ENCODE results near the gene KIF1B. TPM values are rescaled to one million over a fixed set of nuclear protein-coding genes. Genes with fewer than 3 reads are reported as not detected.
A peak's percentile ranks its signal among the peaks of the same experiment; 100 is the strongest.

The KIF1B gene
- total and polyA plus RNA-seq, 2 donors = 5.5 to 6.9 TPM

GRCh38 chr1:10280439-10281350, 70.3 kb downstream of the KIF1B start:
- no peaks in the 10 kb centered on the region for H3K27me3 ChIP-seq (ENCODE audit: control insufficient read depth in 2 of 2, insufficient read depth in 1 of 2, low read length in 1 of 2)
- WGBS = 96% methylated on average over 3 of the region's 3 CpGs
- H3K4me1 ChIP-seq (ENCODE audit: control insufficient read depth in 2 of 2, insufficient read depth in 2 of 2, low read length in 2 of 2) = no peaks in the 10 kb centered on the region
- no peak for DNase-seq (ENCODE audit: low read depth in 6 of 9, low spot score in 9 of 9)
- no peaks in the 10 kb centered on the region for H3K9me3 ChIP-seq (ENCODE audit: control insufficient read depth in 2 of 2, insufficient read depth in 1 of 2, low read length in 1 of 2)
- no peak overlapping the region for H3K4me3 ChIP-seq (ENCODE audit: low read length in 2 of 2)
- no peaks in the 10 kb centered on the region for H3K36me3 ChIP-seq (ENCODE audit: control insufficient read depth in 2 of 2, insufficient read depth in 2 of 2, low read length in 1 of 2)
- H3K27ac ChIP-seq (ENCODE audit: low read depth in 1 of 2, low read length in 1 of 2) = no peak overlapping the region

- no peak overlapping the region for H3K4me3 ChIP-seq (ENCODE audit: low read length in 2 of 2)
- H3K9me3 ChIP-seq (ENCODE audit: control insufficient read depth in 2 of 2, insufficient read depth in 1 of 2, low read length in 1 of 2) = no peaks in the 10 kb centered on the region
- H3K27me3 ChIP-seq (ENCODE audit: control insufficient read depth in 2 of 2, insufficient read depth in 1 of 2, low read length in 1 of 2) = no peaks in the 10 kb centered on the region
- no peak overlapping the region for H3K27ac ChIP-seq (ENCODE audit: low read depth in 1 of 2, low read length in 1 of 2)
- DNase-seq (ENCODE audit: low read depth in 6 of 9, low spot score in 9 of 9) = peak in 1 of 9 donors; percentile 2
- H3K36me3 ChIP-seq (ENCODE audit: control insufficient read depth in 2 of 2, insufficient read depth in 2 of 2, low read length in 1 of 2) = no peaks in the 10 kb centered on the region
- no peaks in the 10 kb centered on the region for H3K4me1 ChIP-seq (ENCODE audit: control insufficient read depth in 2 of 2, insufficient read depth in 2 of 2, low read length in 2 of 2)
- 94% methylated on average over 3 of the region's 3 CpGs for whole genome bisulfite sequencing
Measured at GRCh38 chr1:10283318-10283984, 73.1 kb downstream of the KIF1B start.

GRCh38 chr1:10286244-10286643, 75.9 kb downstream of the KIF1B start:
- Histone ChIP-seq H3K4me3 (ENCODE audit: low read length in 2 of 2) (no peak overlapping the region), H3K4me1 (ENCODE audit: control insufficient read depth in 2 of 2, insufficient read depth in 2 of 2, low read length in 2 of 2) (no peaks in the 10 kb centered on the region), H3K9me3 (ENCODE audit: control insufficient read depth in 2 of 2, insufficient read depth in 1 of 2, low read length in 1 of 2) (no peaks in the 10 kb centered on the region), H3K27me3 (ENCODE audit: control insufficient read depth in 2 of 2, insufficient read depth in 1 of 2, low read length in 1 of 2) (no peaks in the 10 kb centered on the region), H3K27ac (ENCODE audit: low read depth in 1 of 2, low read length in 1 of 2) (no peak overlapping the region), H3K36me3 (ENCODE audit: control insufficient read depth in 2 of 2, insufficient read depth in 2 of 2, low read length in 1 of 2) (no peaks in the 10 kb centered on the region)
- no peak for DNase-seq (ENCODE audit: low read depth in 6 of 9, low spot score in 9 of 9)
- WGBS = 98% methylated on average over 3 of the region's 3 CpGs

GRCh38 chr1:10287023-10287645, 76.8 kb downstream of the KIF1B start:
- no peaks in the 10 kb centered on the region for H3K36me3 ChIP-seq (ENCODE audit: control insufficient read depth in 2 of 2, insufficient read depth in 2 of 2, low read length in 1 of 2)
- no peak for DNase-seq (ENCODE audit: low read depth in 6 of 9, low spot score in 9 of 9)
- no peak overlapping the region for H3K4me3 ChIP-seq (ENCODE audit: low read length in 2 of 2)
- H3K4me1 ChIP-seq (ENCODE audit: control insufficient read depth in 2 of 2, insufficient read depth in 2 of 2, low read length in 2 of 2) = no peaks in the 10 kb centered on the region
- WGBS = 97% methylated on average over 6 of the region's 6 CpGs
- H3K9me3 ChIP-seq (ENCODE audit: control insufficient read depth in 2 of 2, insufficient read depth in 1 of 2, low read length in 1 of 2) = no peaks in the 10 kb centered on the region
- H3K27ac ChIP-seq (ENCODE audit: low read depth in 1 of 2, low read length in 1 of 2) = no peak overlapping the region
- H3K27me3 ChIP-seq (ENCODE audit: control insufficient read depth in 2 of 2, insufficient read depth in 1 of 2, low read length in 1 of 2) = no peaks in the 10 kb centered on the region

GRCh38 chr1:10288029-10288615, 77.8 kb downstream of the KIF1B start:
- 98% methylated on average over 3 of the region's 3 CpGs for WGBS
- H3K36me3 ChIP-seq (ENCODE audit: control insufficient read depth in 2 of 2, insufficient read depth in 2 of 2, low read length in 1 of 2) = no peaks in the 10 kb centered on the region
- no peak for DNase-seq (ENCODE audit: low read depth in 6 of 9, low spot score in 9 of 9)
- no peak overlapping the region for H3K4me3 ChIP-seq (ENCODE audit: low read length in 2 of 2)
- H3K4me1 ChIP-seq (ENCODE audit: control insufficient read depth in 2 of 2, insufficient read depth in 2 of 2, low read length in 2 of 2) = no peaks in the 10 kb centered on the region
- H3K27ac ChIP-seq (ENCODE audit: low read depth in 1 of 2, low read length in 1 of 2) = no peak overlapping the region
- H3K9me3 ChIP-seq (ENCODE audit: control insufficient read depth in 2 of 2, insufficient read depth in 1 of 2, low read length in 1 of 2) = no peaks in the 10 kb centered on the region
- H3K27me3 ChIP-seq (ENCODE audit: control insufficient read depth in 2 of 2, insufficient read depth in 1 of 2, low read length in 1 of 2) = no peaks in the 10 kb centered on the region

- Histone ChIP-seq H3K27me3 (ENCODE audit: control insufficient read depth in 2 of 2, insufficient read depth in 1 of 2, low read length in 1 of 2) (no peaks in the 10 kb centered on the region), H3K4me1 (ENCODE audit: control insufficient read depth in 2 of 2, insufficient read depth in 2 of 2, low read length in 2 of 2) (no peaks in the 10 kb centered on the region), H3K27ac (ENCODE audit: low read depth in 1 of 2, low read length in 1 of 2) (no peak overlapping the region), H3K9me3 (ENCODE audit: control insufficient read depth in 2 of 2, insufficient read depth in 1 of 2, low read length in 1 of 2) (no peaks in the 10 kb centered on the region), H3K4me3 (ENCODE audit: low read length in 2 of 2) (no peak overlapping the region), H3K36me3 (ENCODE audit: control insufficient read depth in 2 of 2, insufficient read depth in 2 of 2, low read length in 1 of 2) (peaks cover 0 to 5% of the 10 kb centered on the region in 2 donors)
- WGBS = 98% methylated on average over 1 of the region's 1 CpG
- no peak for DNase-seq (ENCODE audit: low read depth in 6 of 9, low spot score in 9 of 9)
Measured at GRCh38 chr1:10291705-10292104, 81.3 kb downstream of the KIF1B start.

GRCh38 chr1:10292188-10292587, 81.8 kb downstream of the KIF1B start:
- Histone ChIP-seq H3K27me3 (ENCODE audit: control insufficient read depth in 2 of 2, insufficient read depth in 1 of 2, low read length in 1 of 2) (no peaks in the 10 kb centered on the region), H3K9me3 (ENCODE audit: control insufficient read depth in 2 of 2, insufficient read depth in 1 of 2, low read length in 1 of 2) (no peaks in the 10 kb centered on the region), H3K4me3 (ENCODE audit: low read length in 2 of 2) (no peak overlapping the region), H3K4me1 (ENCODE audit: control insufficient read depth in 2 of 2, insufficient read depth in 2 of 2, low read length in 2 of 2) (no peaks in the 10 kb centered on the region), H3K36me3 (ENCODE audit: control insufficient read depth in 2 of 2, insufficient read depth in 2 of 2, low read length in 1 of 2) (peaks cover 0 to 8% of the 10 kb centered on the region in 2 donors), H3K27ac (ENCODE audit: low read depth in 1 of 2, low read length in 1 of 2) (no peak overlapping the region)
- no peak for DNase-seq (ENCODE audit: low read depth in 6 of 9, low spot score in 9 of 9)
- WGBS = 90% methylated on average over 2 of the region's 2 CpGs

GRCh38 chr1:10295481-10296085, 85.2 kb downstream of the KIF1B start:
- Histone ChIP-seq H3K27ac (ENCODE audit: low read depth in 1 of 2, low read length in 1 of 2) (no peak overlapping the region), H3K4me3 (ENCODE audit: low read length in 2 of 2) (no peak overlapping the region), H3K9me3 (ENCODE audit: control insufficient read depth in 2 of 2, insufficient read depth in 1 of 2, low read length in 1 of 2) (no peaks in the 10 kb centered on the region), H3K27me3 (ENCODE audit: control insufficient read depth in 2 of 2, insufficient read depth in 1 of 2, low read length in 1 of 2) (no peaks in the 10 kb centered on the region), H3K4me1 (ENCODE audit: control insufficient read depth in 2 of 2, insufficient read depth in 2 of 2, low read length in 2 of 2) (no peaks in the 10 kb centered on the region), H3K36me3 (ENCODE audit: control insufficient read depth in 2 of 2, insufficient read depth in 2 of 2, low read length in 1 of 2) (peaks cover 0 to 10% of the 10 kb centered on the region in 2 donors)
- no peak for DNase-seq (ENCODE audit: low read depth in 6 of 9, low spot score in 9 of 9)
- WGBS = 97% methylated on average over 6 of the region's 6 CpGs

Measured in thymus (tissue), 11 donors.